Stimulated activated CD4-positive, alpha-beta T cell treated with anti-CD3 and anti-CD28 coated beads, Interleukin-4, amount 100 ng/mL, for 1 hour (primary cell): ENCODE measurements around the gene SNAPC2.

ENCODE experiments used
- DNase-seq: peaks from one replicate; pipeline ENCODE4 v3.0.0-alpha.2; 2020

The SNAPC2 gene

GRCh38 chr19:7971553-7972520, 51.7 kb downstream of the SNAPC2 start:
- no peak for DNase-seq
